CD4-positive, alpha-beta T cell treated with Interleukin-17A for 4 hours (primary cell): ENCODE measurements around the gene TMEM135.
"Not testable (repeated sequence)": the region's sequence is repeated elsewhere in the genome, so short reads cannot be mapped to it uniquely, and the experiment has no call there.

ENCODE experiments used
- DNase-seq: peaks from one replicate; pipeline ENCODE4 v3.0.0-alpha.2; 2020; ENCODE audit warnings: mixed read lengths

The TMEM135 gene

GRCh38 chr11:87020764-87021365 is 16.9 kb upstream of the TMEM135 start:
- no peak for DNase-seq

DNA sequence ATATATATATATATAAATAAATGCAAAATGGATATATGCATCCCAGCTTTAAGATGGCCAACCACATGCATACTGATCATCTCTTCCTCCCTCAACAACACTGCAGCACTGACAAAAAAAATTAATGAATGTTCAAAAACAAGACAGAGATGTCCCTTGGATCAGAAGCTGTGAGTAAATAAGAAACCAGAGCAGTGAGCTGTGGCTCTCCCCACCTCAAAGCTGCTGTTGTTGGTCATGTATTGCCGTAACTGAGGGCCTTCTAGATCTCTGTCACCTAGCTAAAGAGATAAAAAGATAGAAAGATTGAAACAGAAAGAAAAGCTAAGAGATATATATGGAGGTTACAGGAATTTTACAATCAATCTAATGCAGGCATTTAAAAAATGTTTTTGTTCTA is 15.5 kb upstream of the TMEM135 start:
- DNase-seq: no peak

GRCh38 chr11:87022738-87023137 is 15.0 kb upstream of the TMEM135 start:
- no peak for DNase-seq

GRCh38 chr11:87026415-87026814 is 11.3 kb upstream of the TMEM135 start:
- DNase-seq: not testable (repeated sequence)

DNA sequence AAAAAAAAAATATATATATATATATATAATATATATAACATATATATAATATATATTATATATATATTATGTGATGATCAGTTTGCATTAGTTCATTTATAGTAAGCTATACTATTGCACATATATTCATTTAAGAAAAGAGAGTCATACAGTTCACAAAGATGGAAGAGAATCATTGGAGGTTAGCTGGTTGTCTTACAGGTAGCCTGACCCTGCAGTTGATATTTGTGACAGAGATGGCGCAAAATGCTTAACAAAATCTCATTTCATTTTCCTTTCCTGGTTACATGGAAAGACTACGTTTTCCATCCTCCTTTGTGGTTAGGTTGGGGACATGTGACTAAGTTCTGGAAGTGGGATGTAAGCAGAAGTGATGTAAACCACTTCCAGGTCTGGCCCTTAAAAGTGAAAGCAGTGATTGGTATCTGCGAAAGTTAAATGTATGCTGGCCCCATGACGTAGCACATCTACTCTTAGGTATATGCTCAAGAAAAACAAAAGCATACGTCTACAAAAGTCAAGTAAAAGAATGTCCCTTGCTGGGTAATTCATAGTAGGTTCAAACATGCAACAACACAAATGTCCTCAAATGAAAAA is 7.2 kb upstream of the TMEM135 start:
- DNase-seq: no peak

- DNase-seq: no peak
Observed at GRCh38 chr11:87031433-87032170, 6.1 kb upstream of the TMEM135 start.

DNA sequence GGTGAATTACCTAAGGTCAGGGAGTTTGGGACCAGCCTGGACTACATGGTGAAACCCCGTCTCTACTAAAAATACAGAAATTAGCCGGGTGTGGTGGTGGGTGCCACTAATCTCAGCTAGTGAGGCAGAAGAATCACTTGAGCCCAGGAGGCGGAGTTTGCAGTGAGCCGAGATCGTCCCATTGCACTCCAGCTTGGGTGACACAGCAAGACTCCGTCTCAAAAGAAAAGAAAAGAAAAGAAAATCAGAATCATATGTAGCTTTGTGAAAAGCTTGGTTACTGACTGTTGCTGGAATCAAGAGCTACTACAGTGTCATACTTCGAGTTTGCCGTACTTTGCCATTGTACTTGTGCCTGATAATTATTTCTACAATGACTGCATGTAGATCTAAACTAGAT is 4.2 kb upstream of the TMEM135 start:
- DNase-seq: no peak

- no peak for DNase-seq
Observed at GRCh38 chr11:87035976-87036583, 1.7 kb upstream of the TMEM135 start.

DNA sequence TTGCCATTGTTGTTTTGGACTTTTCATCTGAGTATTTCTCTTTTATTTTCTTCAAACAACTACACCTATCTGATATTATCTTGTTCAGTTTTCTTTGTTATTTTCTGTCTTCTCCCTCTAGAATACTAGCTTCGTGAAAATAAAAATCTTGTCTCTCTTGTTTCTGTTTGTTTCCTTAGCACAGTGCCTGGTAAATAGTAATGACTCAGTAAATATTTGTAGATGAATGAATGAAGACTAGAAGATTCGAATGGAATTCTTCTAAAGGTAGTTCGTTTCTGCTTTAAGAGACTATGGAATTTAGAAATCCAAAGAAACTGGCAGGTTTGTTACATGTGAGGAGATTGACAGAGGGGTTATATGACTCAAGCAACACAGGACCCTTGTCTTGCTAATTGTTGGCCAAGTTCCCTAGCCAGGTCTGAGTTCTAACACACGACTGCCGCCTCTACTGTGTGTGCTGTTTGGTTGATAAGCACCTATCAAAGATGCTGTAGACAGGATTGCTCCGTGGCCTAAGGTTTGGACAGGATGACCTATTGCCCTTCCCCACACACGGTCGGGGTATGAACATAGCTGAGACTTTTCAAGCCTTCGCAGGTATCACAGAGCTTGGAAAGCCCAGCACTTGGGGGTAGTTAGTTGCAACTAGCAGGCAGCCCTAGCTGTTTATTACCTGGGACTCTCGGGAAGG is 831 bp upstream of the TMEM135 start:
- DNase-seq: no peak

- no peak for DNase-seq
Observed at GRCh38 chr11:87038235-87038977, 672 bp downstream of the TMEM135 start.

- no peak for DNase-seq
Observed at GRCh38 chr11:87039371-87039770, 1.6 kb downstream of the TMEM135 start.

DNA sequence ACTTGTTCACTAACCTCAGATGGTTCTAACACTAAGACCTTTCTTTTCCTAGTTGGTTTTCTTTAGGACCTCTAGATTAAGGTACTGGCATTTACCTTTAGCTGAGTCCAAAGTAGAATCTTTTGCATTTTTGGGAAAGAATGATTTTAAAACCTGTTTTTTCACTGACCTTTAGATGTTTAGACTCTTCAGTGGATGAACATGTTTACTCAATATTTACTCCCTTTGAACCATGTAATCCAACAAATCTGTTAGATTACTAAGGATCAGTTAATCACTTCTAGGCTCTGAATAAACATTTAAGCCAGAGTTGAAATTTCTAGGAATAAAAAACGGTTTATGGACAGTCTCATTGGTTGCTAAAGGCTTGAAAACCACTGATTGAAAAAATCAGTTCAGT is 6.2 kb downstream of the TMEM135 start:
- DNase-seq: no peak

GRCh38 chr11:87046824-87047223 is 9.1 kb downstream of the TMEM135 start:
- DNase-seq: no peak

GRCh38 chr11:87056091-87056490 is 18.4 kb downstream of the TMEM135 start:
- DNase-seq: no peak

GRCh38 chr11:87057749-87058148 is 20.0 kb downstream of the TMEM135 start:
- no peak for DNase-seq

DNA sequence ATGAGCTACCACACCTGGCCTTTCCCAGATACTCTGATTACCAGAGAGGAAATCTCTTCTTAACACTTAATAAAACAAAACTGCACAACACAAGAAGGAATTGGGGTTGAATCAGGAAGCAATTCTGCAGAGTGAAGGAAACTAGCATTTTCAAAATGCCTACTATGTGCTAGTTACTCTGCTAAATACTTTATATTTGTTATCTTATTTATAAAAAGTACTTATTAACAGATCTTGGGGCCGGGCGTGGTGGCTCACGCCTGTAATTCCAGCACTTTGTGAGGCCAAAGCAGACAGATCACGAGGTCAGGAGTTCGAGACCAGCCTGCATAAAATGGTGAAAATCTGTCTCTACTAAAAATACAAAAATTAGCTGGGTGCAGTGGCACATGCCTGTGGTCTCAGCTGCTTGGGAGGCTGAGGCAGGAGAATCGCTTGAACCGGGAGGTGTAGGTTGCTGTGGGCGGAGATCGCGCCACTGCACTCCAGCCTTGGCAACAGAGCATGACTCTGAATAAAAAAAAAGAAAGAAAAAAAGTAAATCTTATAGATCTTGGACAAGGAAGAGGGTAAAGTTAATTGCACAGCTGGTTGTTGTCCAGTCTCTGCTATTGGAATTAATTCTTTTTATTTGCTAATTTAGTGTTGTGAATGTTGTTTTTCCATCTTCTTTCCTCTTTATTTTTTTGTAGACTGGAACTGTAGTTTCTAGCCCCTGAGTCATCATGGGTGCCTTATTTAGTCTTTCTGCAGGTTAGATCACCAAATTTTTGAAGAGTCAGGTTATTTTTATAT is 22.1 kb downstream of the TMEM135 start:
- DNase-seq: no peak

DNA sequence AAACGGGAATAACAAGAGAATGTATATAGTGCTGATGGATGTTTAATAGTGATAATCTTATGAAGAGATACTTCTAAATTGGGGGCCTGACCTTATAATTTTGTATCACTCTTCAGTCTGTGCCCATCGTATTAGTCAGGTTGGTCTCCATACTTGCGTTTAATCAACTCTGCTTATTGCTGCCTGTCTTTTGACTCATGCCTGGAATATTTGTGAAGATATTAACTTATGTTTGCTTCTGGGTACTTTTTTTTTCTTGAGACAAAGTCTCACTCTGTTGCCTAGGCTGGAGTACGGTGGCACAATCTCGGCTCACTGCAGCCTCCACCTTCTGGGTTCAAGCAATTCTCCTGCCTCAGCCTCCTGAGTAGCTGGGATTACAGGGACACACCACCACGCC is 24.0 kb downstream of the TMEM135 start:
- no peak for DNase-seq

DNA sequence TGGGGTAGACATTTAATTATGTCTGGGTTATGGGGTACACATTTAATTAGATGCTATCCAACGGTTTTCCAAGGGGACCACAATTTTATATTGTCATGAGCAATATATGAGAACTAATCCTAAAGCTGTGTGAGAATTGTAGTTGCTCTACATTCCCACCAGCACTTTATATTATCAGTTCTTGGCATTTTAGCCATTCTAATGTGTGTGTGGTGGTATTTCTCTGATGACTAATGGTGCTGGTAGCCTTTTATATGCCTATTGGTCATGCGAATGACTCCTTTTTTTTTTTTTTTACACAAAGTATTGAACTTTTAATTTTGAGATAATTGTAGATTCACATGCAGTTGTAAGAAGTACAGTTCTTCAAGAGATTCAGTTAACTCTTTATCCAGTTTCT is 26.2 kb downstream of the TMEM135 start:
- DNase-seq: no peak

- DNase-seq: no peak
Observed at GRCh38 chr11:87072787-87073186, 35.1 kb downstream of the TMEM135 start.

DNA sequence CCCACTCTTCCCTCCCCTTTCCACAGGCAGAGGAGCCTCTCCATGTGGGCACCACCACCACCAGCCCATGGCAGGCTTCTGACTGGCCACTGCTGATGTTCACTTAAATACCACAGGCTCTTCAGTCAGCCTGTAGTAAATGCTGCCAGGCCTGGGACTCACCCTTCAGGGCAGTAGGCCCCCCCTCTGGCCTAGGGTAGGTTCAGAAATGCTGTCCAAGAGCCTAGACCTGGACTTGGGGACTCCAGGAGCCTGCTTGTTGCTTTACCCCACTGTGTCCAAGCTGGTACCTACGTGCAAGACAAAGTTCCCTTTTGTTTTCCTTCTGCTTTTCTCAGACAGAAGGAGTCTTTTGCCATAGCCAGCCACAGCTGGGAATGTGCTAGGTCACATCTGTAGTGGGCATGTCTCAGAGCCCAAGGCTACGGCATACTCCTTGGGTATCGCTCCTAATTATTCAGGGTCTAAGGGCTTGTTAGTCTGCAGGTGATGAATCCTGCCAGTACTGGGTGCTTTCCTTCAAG is 38.6 kb downstream of the TMEM135 start:
- DNase-seq: no peak

DNA sequence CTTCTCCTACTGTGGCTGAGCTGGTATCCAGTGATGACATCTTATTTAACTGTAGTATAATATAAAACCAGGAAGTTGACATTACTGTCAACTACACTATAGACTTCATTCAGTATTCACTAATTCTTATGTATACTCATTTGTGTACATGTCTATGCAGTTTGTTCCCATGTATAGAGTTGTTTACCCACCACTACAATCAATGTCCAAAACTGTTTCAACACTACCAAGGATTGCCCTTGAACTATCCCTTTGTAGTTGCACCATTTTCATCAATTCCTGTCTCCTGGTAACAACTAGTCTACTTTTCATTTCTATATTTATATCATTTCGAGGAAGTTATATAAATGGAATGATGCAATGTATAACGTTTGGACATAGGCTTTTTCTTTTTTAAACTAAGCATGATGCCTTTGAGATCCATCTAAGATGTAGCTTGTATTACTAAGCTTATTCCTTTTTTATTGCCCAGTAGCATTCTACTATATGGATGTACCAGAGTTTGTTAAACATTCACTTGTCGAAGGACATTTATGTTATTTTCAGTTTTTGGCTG is 39.2 kb downstream of the TMEM135 start:
- DNase-seq: no peak
